GM19438 (cell line): Measurements from ENCODE around the gene TNFSF10.
"Not testable (repeated sequence)": the region's sequence is repeated elsewhere in the genome, so short reads cannot be mapped to it uniquely, and the experiment has no call there.

Source experiments
- ATAC-seq: cut with Tn5 transposase; IDR thresholded peaks from one replicate; pipeline ENCODE4 v1.9.1; 2021; ENCODE audit warnings: low read depth; ENCODE audit not compliant: unreplicated experiment

Gene TNFSF10

GRCh38 chr3:172522871-172523818, at the start of gene TNFSF10:
Gene TNFSF10 (minus strand): TSS chr3:172523430. CDS start chr3:172523384, 46 bp downstream.
- ATAC-seq = peak; percentile 86

GRCh38 chr3:172569128-172570008, 46.1 kb upstream of the TNFSF10 start:
- ATAC-seq = no peak

GRCh38 chr3:172568701-172569100, 45.5 kb upstream of the TNFSF10 start:
- no peak for ATAC-seq

GRCh38 chr3:172566785-172567184, 43.6 kb upstream of the TNFSF10 start:
- ATAC-seq = not testable (repeated sequence)

GRCh38 chr3:172564499-172564898, 41.3 kb upstream of the TNFSF10 start:
- no peak for ATAC-seq

GRCh38 chr3:172562871-172563865, 39.9 kb upstream of the TNFSF10 start:
- peak; percentile 60 for ATAC-seq

- ATAC-seq = no peak
Measured at GRCh38 chr3:172561897-172562640, 38.8 kb upstream of the TNFSF10 start.

GRCh38 chr3:172560586-172560985, 37.4 kb upstream of the TNFSF10 start:
- no peak for ATAC-seq

GRCh38 chr3:172560026-172560425, 36.8 kb upstream of the TNFSF10 start:
- ATAC-seq = no peak

GRCh38 chr3:172559020-172559419, 35.8 kb upstream of the TNFSF10 start:
- ATAC-seq = no peak

- ATAC-seq = no peak
Measured at GRCh38 chr3:172557515-172558220, 34.4 kb upstream of the TNFSF10 start.

- ATAC-seq = no peak
Measured at GRCh38 chr3:172553526-172554252, 30.5 kb upstream of the TNFSF10 start.

- no peak for ATAC-seq
Measured at GRCh38 chr3:172552607-172553006, 29.4 kb upstream of the TNFSF10 start.

- no peak for ATAC-seq
Measured at GRCh38 chr3:172551874-172552273, 28.6 kb upstream of the TNFSF10 start.

- ATAC-seq = no peak
Measured at GRCh38 chr3:172550347-172550943, 27.2 kb upstream of the TNFSF10 start.

GRCh38 chr3:172549144-172549543, 25.9 kb upstream of the TNFSF10 start:
- no peak for ATAC-seq

GRCh38 chr3:172546628-172547214, 23.5 kb upstream of the TNFSF10 start:
- peak; percentile 64 for ATAC-seq
